ENCODE results near the gene AADAC. TPM values are rescaled to one million over a fixed set of nuclear protein-coding genes. Genes with fewer than 3 reads are reported as not detected.

Gene AADAC
- total RNA-seq, 1 experiment from 2014 or later = 0.43 TPM

- CTCF ChIA-PET = no interaction called here
- DNase-seq (ENCODE audit: low spot score) = no peak
- H3K4me3 ChIP-seq (ENCODE audit: low read depth, low read length, poor library complexity, severe bottlenecking) = no peak overlapping the region
- BruUV-seq (replicated peaks) = no TSS peak
- no peaks in the 10 kb centered on the region for H3K36me3 ChIP-seq (ENCODE audit: insufficient read depth, low read length, poor library complexity, severe bottlenecking)
- H3K9me3 ChIP-seq (ENCODE audit: low read depth, low read length, poor library complexity, severe bottlenecking) = no peaks in the 10 kb centered on the region
- POLR2A ChIA-PET (ENCODE audit: low non-redundant PET) = no interaction called here
- no peaks in the 10 kb centered on the region for H3K27me3 ChIP-seq (replicated peaks; ENCODE audit: insufficient read depth, low read depth, low read length, poor library complexity)
- peaks cover 9% of the 10 kb centered on the region for H3K4me1 ChIP-seq (ENCODE audit: insufficient read depth, low read length, poor library complexity, severe bottlenecking)
- H3K27ac ChIP-seq (ENCODE audit: low read depth, low read length, poor library complexity, severe bottlenecking) = no peak overlapping the region
- TF ChIP-seq EZH2 (IDR thresholded peaks at IDR 0.05; ENCODE audit: borderline replicate concordance, low read depth, low read length, poor library complexity, severe bottlenecking) = no peak
- no peak for TF ChIP-seq CTCF (conservative IDR thresholded peaks at IDR 0.05; ENCODE audit: low read depth, low read length)
- intact Hi-C loops (cut with micrococcal nuclease; ENCODE audit: unreplicated experiment) = loop anchor here (10.0 kb wide), 1 partner anchor 213 kb away; no protein-coding TSS in a partner anchor
These were observed 36.0 kb upstream of the AADAC start for GRCh38 chr3:151777880-151778279.

GRCh38 chr3:151787626-151788025 lies 26.3 kb upstream of the AADAC start:
- CTCF ChIA-PET = no interaction called here
- no peak overlapping the region for H3K4me3 ChIP-seq (ENCODE audit: low read depth, low read length, poor library complexity, severe bottlenecking)
- no TSS peak for BruUV-seq (replicated peaks)

DNA sequence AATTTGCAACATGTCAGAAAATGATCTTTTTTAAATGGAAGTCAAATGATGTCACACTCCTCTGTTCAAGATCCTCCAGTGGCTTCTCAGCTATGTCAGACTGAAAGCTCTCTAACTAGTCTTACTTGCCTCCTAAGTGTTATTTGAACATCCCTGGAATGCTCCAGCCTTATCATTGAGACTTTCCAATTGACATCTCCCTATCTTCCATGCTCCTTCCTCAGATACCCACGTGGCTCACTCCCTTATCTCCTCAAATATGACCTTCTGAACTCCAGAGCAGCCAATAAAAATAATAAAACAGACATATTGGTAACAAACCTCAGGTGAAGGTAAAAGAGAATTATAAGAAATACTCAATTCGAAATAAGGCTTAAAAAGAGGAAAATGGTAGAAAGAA lies 25.5 kb upstream of the AADAC start:
- H3K4me1 ChIP-seq (ENCODE audit: insufficient read depth, low read length, poor library complexity, severe bottlenecking) = peaks cover 7% of the 10 kb centered on the region
- H3K4me3 ChIP-seq (ENCODE audit: low read depth, low read length, poor library complexity, severe bottlenecking) = no peak overlapping the region
- no peak overlapping the region for H3K27ac ChIP-seq (ENCODE audit: low read depth, low read length, poor library complexity, severe bottlenecking)
- intact Hi-C loops (cut with micrococcal nuclease; ENCODE audit: unreplicated experiment) = no loop called here
- H3K36me3 ChIP-seq (ENCODE audit: insufficient read depth, low read length, poor library complexity, severe bottlenecking) = no peaks in the 10 kb centered on the region
- no TSS peak for BruUV-seq (replicated peaks)
- POLR2A ChIA-PET (ENCODE audit: low non-redundant PET) = no interaction called here
- DNase-seq (ENCODE audit: low spot score) = no peak
- TF ChIP-seq EZH2 (IDR thresholded peaks at IDR 0.05; ENCODE audit: borderline replicate concordance, low read depth, low read length, poor library complexity, severe bottlenecking) = no peak
- TF ChIP-seq CTCF (conservative IDR thresholded peaks at IDR 0.05; ENCODE audit: low read depth, low read length) = no peak
- peaks cover 7% of the 10 kb centered on the region for H3K9me3 ChIP-seq (ENCODE audit: low read depth, low read length, poor library complexity, severe bottlenecking)
- no peaks in the 10 kb centered on the region for H3K27me3 ChIP-seq (replicated peaks; ENCODE audit: insufficient read depth, low read depth, low read length, poor library complexity)
- CTCF ChIA-PET = no interaction called here

More at GRCh38 chr3:151787626-151788025, 26.3 kb upstream of the AADAC start:
- intact Hi-C loops (cut with micrococcal nuclease; ENCODE audit: unreplicated experiment) = no loop called here
- H3K27me3 ChIP-seq (replicated peaks; ENCODE audit: insufficient read depth, low read depth, low read length, poor library complexity) = no peaks in the 10 kb centered on the region
- H3K36me3 ChIP-seq (ENCODE audit: insufficient read depth, low read length, poor library complexity, severe bottlenecking) = no peaks in the 10 kb centered on the region
- peaks cover 7% of the 10 kb centered on the region for H3K9me3 ChIP-seq (ENCODE audit: low read depth, low read length, poor library complexity, severe bottlenecking)
- H3K27ac ChIP-seq (ENCODE audit: low read depth, low read length, poor library complexity, severe bottlenecking) = no peak overlapping the region
- peaks cover 7% of the 10 kb centered on the region for H3K4me1 ChIP-seq (ENCODE audit: insufficient read depth, low read length, poor library complexity, severe bottlenecking)
- no peak for TF ChIP-seq EZH2 (IDR thresholded peaks at IDR 0.05; ENCODE audit: borderline replicate concordance, low read depth, low read length, poor library complexity, severe bottlenecking)
- TF ChIP-seq CTCF (conservative IDR thresholded peaks at IDR 0.05; ENCODE audit: low read depth, low read length) = no peak
- no peak for DNase-seq (ENCODE audit: low spot score)
- POLR2A ChIA-PET (ENCODE audit: low non-redundant PET) = no interaction called here
